Right renal cortex interstitium (tissue), 3 donors: ENCODE data around the gene MRPL36. TPM values are rescaled to one million over a fixed set of nuclear protein-coding genes. Genes with fewer than 3 reads are reported as not detected.

Source experiments
- DNase-seq, 3 donors: peaks; one replicate each; pipeline ENCODE4 v3.0.0-alpha.2; 2013; ENCODE audit warnings: low read depth in 3 of 3, low spot score in 2 of 3
- polyA plus RNA-seq, 3 donors: library from polyadenylated mRNA; unstranded; fragments of 120-200 nt; gene quantifications; one replicate each; pipeline ENCODE4 v1.2.1, GENCODE V29; 2013; ENCODE audit not compliant: insufficient read length in 3 of 3

The MRPL36 gene
- polyA plus RNA-seq, 3 donors: 36.6 to 44.6 (median 42.1) TPM

DNA sequence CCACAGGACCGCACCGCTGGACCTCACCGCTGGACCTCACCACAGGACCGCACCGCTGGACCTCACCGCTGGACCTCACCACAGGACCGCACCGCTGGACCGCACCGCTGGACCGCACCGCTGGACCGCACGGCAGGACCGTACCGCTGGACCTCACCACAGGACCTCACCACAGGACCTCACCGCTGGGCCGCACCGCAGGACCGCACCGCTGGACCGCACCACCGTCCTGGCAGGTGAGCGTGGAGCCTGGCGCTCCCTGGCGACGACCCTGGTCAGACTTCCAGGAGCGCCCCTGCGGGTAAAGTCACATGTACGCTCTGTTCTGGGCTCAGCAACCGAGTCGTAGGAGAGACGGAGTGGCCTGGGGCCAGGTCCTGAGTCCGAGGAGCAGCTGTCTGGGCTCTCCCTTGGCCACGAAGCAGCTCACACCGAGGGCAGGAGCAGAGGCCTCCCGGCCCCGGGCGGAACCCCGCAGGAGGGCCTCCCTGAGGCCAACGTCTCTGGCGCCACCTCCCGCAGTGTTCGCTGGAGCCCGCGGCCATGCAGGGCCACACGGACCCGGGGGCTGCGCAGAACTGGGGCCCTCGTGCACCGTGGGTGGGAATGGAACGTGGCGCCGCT is 30.5 kb downstream of the MRPL36 start:
- no peak for DNase-seq

DNA sequence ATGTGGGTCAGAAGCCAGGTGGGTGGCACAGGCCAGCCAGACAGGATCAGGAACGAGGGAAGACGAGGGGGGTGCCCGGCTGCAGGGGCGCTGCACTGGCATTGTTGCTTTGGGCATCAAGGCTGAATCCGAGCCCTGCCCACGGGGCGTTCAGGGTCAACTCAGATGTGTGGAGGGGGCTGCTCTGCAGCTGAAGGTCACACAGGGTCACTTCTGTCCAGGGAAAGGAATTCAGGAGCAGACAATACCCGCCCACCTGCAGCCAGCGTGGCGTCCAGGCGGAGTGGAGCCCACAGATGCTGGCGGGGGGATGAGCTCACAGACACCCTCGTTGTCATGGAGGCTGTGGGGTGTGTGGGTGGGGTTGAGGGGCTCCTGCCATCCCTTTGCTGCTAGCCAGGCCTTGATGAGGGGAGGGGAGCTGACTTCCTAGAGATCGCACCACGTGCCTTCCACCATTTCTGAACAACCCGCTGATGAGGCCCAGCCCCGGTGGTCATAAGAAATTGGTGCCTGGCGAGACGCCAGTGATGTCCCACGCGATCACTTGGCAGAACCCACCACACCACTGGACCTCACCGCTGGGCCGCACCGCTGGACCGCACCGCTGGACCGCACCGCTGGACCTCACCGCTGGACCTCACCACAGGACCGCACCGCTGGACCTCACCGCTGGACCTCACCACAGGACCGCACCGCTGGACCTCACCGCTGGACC is 31.2 kb downstream of the MRPL36 start:
- DNase-seq: no peak

GRCh38 chr5:1767524-1768282 is 31.9 kb downstream of the MRPL36 start:
- no peak for DNase-seq

- no peak for DNase-seq
Observed at GRCh38 chr5:1765880-1766235, 33.8 kb downstream of the MRPL36 start.

GRCh38 chr5:1765141-1765879 is 34.3 kb downstream of the MRPL36 start:
- no peak for DNase-seq

DNA sequence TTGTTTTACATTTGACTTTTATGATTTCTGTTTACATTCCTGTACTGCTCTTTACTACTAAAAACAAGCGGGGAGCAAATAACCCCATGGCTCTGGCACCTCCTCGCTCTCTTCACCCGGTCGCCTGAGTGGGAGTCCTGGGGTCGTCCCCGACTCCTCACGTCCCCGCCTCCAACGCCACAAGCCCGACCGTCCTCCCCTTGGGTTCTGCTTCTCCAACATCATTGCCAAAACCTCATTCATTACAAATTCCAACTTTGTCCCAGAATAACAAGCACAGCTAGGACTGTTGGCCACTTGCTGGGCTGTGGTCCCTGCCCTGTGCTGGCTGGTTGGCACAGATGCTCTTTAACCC is 35.1 kb downstream of the MRPL36 start:
- DNase-seq: no peak

DNA sequence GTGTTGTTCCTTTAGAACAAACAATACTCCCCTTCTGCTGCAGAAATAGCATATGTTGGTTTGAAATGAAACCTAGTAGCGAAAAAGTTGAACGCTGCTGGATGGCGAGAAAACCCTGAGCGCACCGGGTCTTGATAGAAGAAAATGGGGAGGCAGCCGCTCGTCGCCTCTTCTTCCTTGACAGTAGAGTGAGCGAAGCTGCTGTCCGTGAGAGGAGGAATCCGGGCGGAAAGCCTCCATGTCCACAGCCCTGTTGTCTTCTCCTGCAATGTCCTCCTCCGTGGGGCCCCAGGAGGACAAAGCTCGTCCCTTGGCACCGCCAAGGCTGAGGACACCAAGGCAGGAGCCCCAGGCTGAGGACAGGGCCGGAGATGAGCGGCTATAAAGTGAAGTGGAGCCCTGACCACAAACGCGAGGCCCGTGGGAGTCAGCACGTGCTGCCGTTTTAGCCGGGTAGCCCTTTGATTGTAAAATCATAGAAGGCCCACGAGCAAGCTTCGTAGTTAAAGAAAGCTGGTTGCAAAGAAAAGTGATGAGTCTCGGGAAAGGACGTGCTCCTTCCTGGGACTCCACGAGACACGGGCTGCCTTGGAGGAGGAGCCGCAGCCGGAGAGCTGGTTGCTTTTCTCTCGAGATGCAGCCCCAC is 35.6 kb downstream of the MRPL36 start:
- no peak for DNase-seq

DNA sequence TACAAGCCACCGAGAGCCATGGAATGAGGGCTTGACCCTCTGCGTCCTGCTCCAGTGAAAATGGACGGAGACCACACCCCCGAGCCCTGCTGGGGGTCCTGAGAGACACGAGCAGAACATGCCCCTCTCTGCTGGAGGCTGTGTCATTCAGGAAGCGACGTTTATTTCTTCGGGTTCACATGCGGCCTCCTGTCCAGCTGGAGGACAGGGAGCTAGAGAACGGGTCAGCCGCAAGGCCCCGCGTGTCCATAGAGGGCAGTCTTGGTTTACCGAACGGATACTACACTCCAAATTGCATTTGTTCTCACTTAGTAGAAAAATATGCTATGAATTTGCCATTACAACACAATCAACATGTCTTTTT is 36.1 kb downstream of the MRPL36 start:
- peak in 2 of 3 donors; percentile 25 to 39 for DNase-seq

GRCh38 chr5:1762883-1763547 is 36.6 kb downstream of the MRPL36 start:
- DNase-seq: no peak

DNA sequence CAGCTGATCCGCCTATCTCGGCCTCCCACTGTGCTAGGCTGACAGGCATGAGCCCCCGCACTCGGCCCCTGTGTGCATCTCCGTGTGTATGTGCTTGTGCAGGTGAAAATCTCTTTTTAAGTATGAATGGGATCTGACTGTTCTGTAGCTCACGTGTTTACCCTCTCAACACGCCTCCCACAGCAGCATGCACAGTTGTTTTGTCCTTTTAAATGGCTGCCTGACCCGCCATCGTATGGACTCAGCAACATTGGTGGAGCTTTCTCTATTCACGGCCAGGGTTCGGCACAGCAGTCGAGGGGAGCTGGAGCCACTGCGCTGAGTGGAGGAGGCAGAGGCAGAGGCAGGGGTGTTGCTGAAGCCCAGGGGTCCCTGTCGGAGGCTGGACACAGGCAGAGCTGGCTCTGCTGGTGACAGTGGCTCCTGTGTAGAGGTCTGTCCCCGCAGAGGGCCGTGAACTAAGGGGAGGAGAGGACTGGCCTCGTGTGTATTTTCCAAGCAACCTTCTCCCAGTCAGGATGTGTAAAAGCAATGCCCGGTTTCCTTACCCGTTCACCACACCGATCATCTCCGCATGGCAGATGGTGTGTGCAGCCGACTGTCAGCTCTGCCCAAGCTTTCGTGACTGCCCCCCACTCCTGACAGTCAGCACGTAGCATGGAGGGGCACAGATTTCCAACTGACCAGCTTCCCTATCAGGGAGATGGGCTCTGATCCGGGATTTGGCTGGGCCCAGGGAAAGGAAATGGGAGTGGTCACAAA is 37.3 kb downstream of the MRPL36 start:
- no peak for DNase-seq

- DNase-seq: no peak
Observed at GRCh38 chr5:1761453-1761755, 38.2 kb downstream of the MRPL36 start.

DNA sequence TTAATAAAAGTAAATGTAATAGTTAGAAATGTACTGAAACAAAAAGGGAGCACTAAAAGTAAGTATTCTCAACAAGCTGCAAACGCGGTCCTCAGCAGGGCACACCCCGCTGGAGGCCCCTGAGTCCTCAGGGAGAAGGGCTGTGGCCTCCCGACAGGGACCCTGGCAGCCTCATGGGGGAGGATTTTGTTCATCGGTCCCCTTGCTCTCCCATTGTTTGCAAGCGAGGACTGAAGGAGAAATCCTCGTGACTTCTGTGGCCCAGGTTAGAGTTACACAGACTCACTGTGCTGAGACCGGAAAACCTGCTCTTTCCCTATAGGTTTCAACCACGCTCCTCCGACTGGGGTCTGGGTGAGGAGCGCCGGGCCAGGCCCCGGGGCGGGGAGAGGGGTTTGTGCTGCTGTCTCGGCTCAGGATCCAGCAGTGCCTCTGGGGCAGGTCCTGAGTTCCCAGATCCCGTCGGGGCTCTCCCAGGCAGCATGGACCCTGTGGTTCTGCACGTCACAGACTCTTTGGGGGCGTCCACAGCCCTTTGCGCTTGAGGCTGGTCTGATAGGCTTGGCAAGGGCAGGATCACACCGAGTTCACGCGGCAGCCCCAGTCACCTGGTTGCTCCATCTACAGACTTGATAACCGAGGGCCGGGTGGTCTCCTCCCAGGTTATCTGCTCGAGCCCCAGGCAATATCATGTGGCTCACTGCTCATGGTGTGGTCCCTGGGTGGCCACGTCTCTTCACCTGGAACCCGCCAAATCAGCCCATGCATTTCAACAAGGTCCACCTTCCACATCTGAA is 38.8 kb downstream of the MRPL36 start:
- DNase-seq: no peak

GRCh38 chr5:1760231-1760630 is 39.4 kb downstream of the MRPL36 start:
- no peak for DNase-seq

- no peak for DNase-seq
Observed at GRCh38 chr5:1759378-1759970, 40.2 kb downstream of the MRPL36 start.

- DNase-seq: no peak
Observed at GRCh38 chr5:1758574-1758973, 41.1 kb downstream of the MRPL36 start.

DNA sequence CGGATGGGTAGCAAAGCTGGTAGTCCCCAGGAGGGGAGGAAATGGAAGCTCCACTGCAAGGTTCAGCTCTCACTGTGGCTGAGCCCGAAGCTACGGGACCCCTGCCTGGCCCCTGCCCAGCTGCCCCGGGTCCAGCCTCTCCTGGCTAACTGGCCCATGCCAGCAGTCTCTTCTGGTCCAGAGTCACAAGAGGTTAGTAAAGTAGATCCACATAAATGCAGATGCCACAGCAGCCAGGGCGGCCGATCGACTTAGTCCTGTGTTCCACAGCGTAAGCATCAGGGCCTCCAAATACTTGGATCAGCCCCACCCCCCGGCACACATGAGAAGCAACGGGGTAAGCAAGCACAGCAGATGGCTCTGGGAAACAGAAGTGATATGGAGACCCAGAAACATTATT is 42.1 kb downstream of the MRPL36 start:
- DNase-seq: no peak

- no peak for DNase-seq
Observed at GRCh38 chr5:1756481-1756880, 43.2 kb downstream of the MRPL36 start.

DNA sequence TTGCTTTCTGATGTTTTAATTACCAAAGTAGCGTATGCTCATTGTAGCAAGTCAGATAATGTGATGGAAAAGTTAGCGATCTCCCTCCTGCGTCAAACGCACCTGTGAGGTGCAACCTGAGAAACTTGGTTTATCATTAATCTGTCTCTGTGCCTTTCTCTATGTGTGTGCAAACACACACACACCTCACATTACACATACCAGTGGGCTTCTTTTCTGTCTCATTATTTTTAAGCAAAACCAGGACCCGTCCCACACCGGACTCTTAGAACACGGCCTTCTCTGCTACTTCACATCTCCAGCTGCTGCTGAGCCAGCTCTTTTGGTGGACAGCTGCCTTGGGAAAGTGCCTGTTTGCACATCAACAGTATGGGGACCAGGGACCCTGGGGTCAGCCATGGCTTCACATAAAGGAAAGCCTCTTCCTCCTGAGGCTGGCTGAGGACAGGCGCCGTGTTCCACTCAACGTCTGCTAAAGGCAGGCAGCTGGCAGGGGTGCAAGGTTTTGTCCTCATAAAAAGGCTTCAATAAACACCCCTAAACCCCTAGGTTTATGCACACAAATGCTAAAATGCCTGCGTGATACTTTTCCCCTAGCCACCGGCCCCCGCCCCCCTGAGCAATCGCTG is 44.2 kb downstream of the MRPL36 start:
- DNase-seq: no peak
